ENCODE data around the gene BCAS3.

- TF ChIP-seq RAD21 (IDR thresholded peaks at IDR 0.05) (no peak), FOXA1 (IDR thresholded peaks at IDR 0.05) (no peak), TAF1 (conservative IDR thresholded peaks at IDR 0.05) (no peak), CTCF (IDR thresholded peaks at IDR 0.05; ENCODE audit: low read depth, low read length, missing input control) (no peak), REST (IDR thresholded peaks at IDR 0.05) (no peak), YY1 (IDR thresholded peaks at IDR 0.05) (no peak), NR2F2 (IDR thresholded peaks at IDR 0.05) (no peak), ZBTB33 (IDR thresholded peaks at IDR 0.05) (no peak), MAX (IDR thresholded peaks at IDR 0.05) (no peak), RXRA (IDR thresholded peaks at IDR 0.05) (no peak)
Observed at GRCh38 chr17:61279476-61280145, 602.0 kb downstream of the BCAS3 start.
